HCT116 (cell line): ENCODE results near the gene PCCA. TPM values are rescaled to one million over a fixed set of nuclear protein-coding genes. Genes with fewer than 3 reads are reported as not detected.

ENCODE experiments used
- ATAC-seq: fragments of 200-7000 bp; cut with Tn5 transposase; 2 replicates; pipeline ENCODE4 v1.9.1; 2020; ENCODE audit warnings: mild to moderate bottlenecking, moderate library complexity
- BruUV-seq: library from RNA; stranded (reverse); fragments of 400-500 nt; replicated peaks from 2 replicates; lab custom pipeline; 2021; lab: Mats Ljungman, UMichigan
- CTCF ChIA-PET: fragments of 300-600 bp; sonication (Branson Sonifier 250); formaldehyde crosslinking; loops from one replicate; lab custom pipeline; 2021; ENCODE audit warnings: antibody characterized with exemption; lab: Charles Lee
- POLR2A ChIA-PET: fragments of 300-600, 350-600 bp; sonication (Branson Sonifier 250); formaldehyde crosslinking; loops from one replicate; lab custom pipeline; 2021; ENCODE audit warnings: antibody characterized with exemption; lab: Charles Lee
- RAD21 ChIA-PET, 2 experiments: fragments of 300-600 bp; sonication (Branson Sonifier 250); formaldehyde crosslinking; loops; one replicate each; lab custom pipeline; 2023; ENCODE audit warnings: low total read pairs in 2 of 2; ENCODE audit not compliant: uncharacterized antibody in 2 of 2, unreplicated experiment in 2 of 2, low non-redundant PET in 1 of 2; lab: Charles Lee
- DNase-seq: peaks from one replicate; pipeline ENCODE4 v3.0.0-alpha.2; 2010; ENCODE audit warnings: low read depth, low spot score
- H2AFZ ChIP-seq: fragments of 200-600 bp; shearing (Covaris generic), sonication (generic); 2 replicates; pipeline ENCODE4 v1.6.1; 2017; ENCODE audit warnings: low read depth, mixed run types, mixed read lengths, antibody characterized with exemption, low read length; ENCODE audit not compliant: poor library complexity, severe bottlenecking
- H3K27ac ChIP-seq: 2 replicates; pipeline ENCODE4 v1.5.1; 2012; ENCODE audit warnings: low read depth, low read length
- H3K27me3 ChIP-seq: fragments of 200-600 bp; sonication (generic); 2 replicates; pipeline ENCODE4 v1.6.1; 2016; ENCODE audit warnings: mixed run types, low read length, mixed read lengths; ENCODE audit not compliant: insufficient read depth
- H3K36me3 ChIP-seq, 2 experiments: fragments of 200-500 bp in 1 of 2; fragments of 200-600 bp in 1 of 2; sonication (Bioruptor generic) in 1 of 2; sonication (generic) in 1 of 2; 2 replicates each; pipeline versions ENCODE4 v1.5.1 to v1.6.1; 2014 to 2016; ENCODE audit warnings: low read length in 2 of 2, inconsistent platforms in 1 of 2, mixed read lengths in 1 of 2, mixed run types in 1 of 2; ENCODE audit not compliant: insufficient read depth in 2 of 2, control insufficient read depth in 1 of 2
- H3K4me1 ChIP-seq, 2 experiments: fragments of 200-600 bp in 1 of 2; sonication (generic) in 1 of 2; 2 replicates each; pipeline versions ENCODE4 v1.5.1 to v1.6.1; 2012 to 2017; ENCODE audit warnings: low read length in 2 of 2, inconsistent platforms in 1 of 2, mild to moderate bottlenecking in 1 of 2, mixed read lengths in 1 of 2, mixed run types in 1 of 2, moderate library complexity in 1 of 2; ENCODE audit not compliant: insufficient read depth in 2 of 2, control insufficient read depth in 1 of 2
- H3K4me2 ChIP-seq: fragments of 200-600 bp; sonication (generic); 2 replicates; pipeline ENCODE4 v1.6.1; 2017; ENCODE audit warnings: mixed run types, low read length, mixed read lengths
- H3K4me3 ChIP-seq, 2 experiments: fragments of 200-600 bp in 1 of 2; sonication (generic) in 1 of 2; replicated peaks in 1 of 2; 2 replicates each; pipeline ENCODE4 v1.5.1; 2011 to 2016; ENCODE audit warnings: low read length in 2 of 2, control low read depth in 1 of 2, low read depth in 1 of 2, mild to moderate bottlenecking in 1 of 2, mixed read lengths in 1 of 2, mixed run types in 1 of 2
- H3K79me2 ChIP-seq: fragments of 200-600 bp; sonication (generic); 2 replicates; pipeline ENCODE4 v1.6.1; 2017; ENCODE audit warnings: mild to moderate bottlenecking, mixed run types, low read length, moderate library complexity, mixed read lengths; ENCODE audit not compliant: insufficient read depth
- H3K9ac ChIP-seq: fragments of 200-600 bp; sonication (generic); 2 replicates; pipeline ENCODE4 v1.6.1; 2016; ENCODE audit warnings: low read length, mixed read lengths
- H3K9me2 ChIP-seq: fragments of 200-600 bp; sonication (generic), shearing (Covaris generic); 2 replicates; pipeline ENCODE4 v1.6.1; 2017; ENCODE audit warnings: mixed run types, mild to moderate bottlenecking, moderate library complexity; ENCODE audit not compliant: insufficient read depth
- H3K9me3 ChIP-seq, 2 experiments: fragments of 200-500 bp in 1 of 2; fragments of 200-600 bp in 1 of 2; sonication (Bioruptor generic) in 1 of 2; sonication (generic) in 1 of 2; 2 replicates each; pipeline ENCODE4 v1.6.1; 2014 to 2017; ENCODE audit warnings: low read length in 2 of 2, mixed read lengths in 2 of 2, inconsistent platforms in 1 of 2, low read depth in 1 of 2, mild to moderate bottlenecking in 1 of 2, mixed run types in 1 of 2, moderate library complexity in 1 of 2; ENCODE audit not compliant: control insufficient read depth in 1 of 2, insufficient read depth in 1 of 2
- H4K20me1 ChIP-seq: fragments of 200-600 bp; sonication (generic), shearing (Covaris generic); 2 replicates; pipeline ENCODE4 v1.6.1; 2017; ENCODE audit warnings: mixed run types, mild to moderate bottlenecking, moderate library complexity; ENCODE audit not compliant: insufficient read depth
- CBX3 ChIP-seq: IDR thresholded peaks from 2 replicates; pipeline ENCODE4 v1.6.1; 2012; ENCODE audit warnings: low read depth
- CEBPB ChIP-seq: IDR thresholded peaks from 2 replicates; pipeline ENCODE4 v1.6.1; 2012; ENCODE audit warnings: low read depth
- EGR1 ChIP-seq: IDR thresholded peaks from 2 replicates; pipeline ENCODE4 v1.6.1; 2012; ENCODE audit warnings: low read depth
- JUND ChIP-seq: IDR thresholded peaks from 2 replicates; pipeline ENCODE4 v1.6.1; 2012
- POLR2AphosphoS5 ChIP-seq: IDR thresholded peaks from 2 replicates; pipeline ENCODE4 v1.6.1; 2011; ENCODE audit warnings: mild to moderate bottlenecking, low read depth, low read length, moderate library complexity
- SP1 ChIP-seq: IDR thresholded peaks from 2 replicates; pipeline ENCODE4 v1.6.1; 2012; ENCODE audit warnings: low read depth
- YY1 ChIP-seq: IDR thresholded peaks from 2 replicates; pipeline ENCODE4 v1.6.1; 2011; ENCODE audit warnings: low read length, low read depth, moderate library complexity, mild to moderate bottlenecking; ENCODE audit not compliant: insufficient replicate concordance; ENCODE audit errors: extremely low read depth
- ZFX ChIP-seq: fragments of 450-650 bp; IDR thresholded peaks from 2 replicates; pipeline ENCODE4 v1.6.1; 2017
- ZNF274 ChIP-seq: fragments of 200-500 bp; sonication (Bioruptor generic); IDR thresholded peaks from 2 replicates; pipeline ENCODE4 v1.6.1; 2014; ENCODE audit warnings: mild to moderate bottlenecking, low read depth, low read length, inconsistent platforms
- intact Hi-C: fragments of 100-400 bp; cut with micrococcal nuclease; formaldehyde crosslinking; loops from 2 replicates; pipeline ENCODE4 v1.10.0; 2022
- total RNA-seq: library from RNA; stranded (reverse); gene quantifications from one replicate; pipeline ENCODE4 v1.2.1, GENCODE V29; 2021; ENCODE audit not compliant: unreplicated experiment
- TF ChIP-seq, protein P1 (sequence below), 3 experiments: fragments of 200-600 bp in 1 of 3; sonication (generic) in 1 of 3; IDR thresholded peaks in 2 of 3; conservative IDR thresholded peaks in 1 of 3; 2 replicates each; pipeline ENCODE4 v1.5.1; 2012 to 2017; ENCODE audit warnings: low read depth in 2 of 3, low read length in 2 of 3, antibody characterized with exemption in 1 of 3, borderline replicate concordance in 1 of 3, control low read depth in 1 of 3, mild to moderate bottlenecking in 1 of 3, mixed read lengths in 1 of 3, mixed run types in 1 of 3, moderate library complexity in 1 of 3; ENCODE audit not compliant: insufficient read depth in 1 of 3
- TF ChIP-seq, protein P2 (sequence below): IDR thresholded peaks from 2 replicates; pipeline ENCODE4 v1.6.1; 2012

The PCCA gene
- total RNA-seq, 1 experiment from 2014 or later: 23.0 TPM

DNA sequence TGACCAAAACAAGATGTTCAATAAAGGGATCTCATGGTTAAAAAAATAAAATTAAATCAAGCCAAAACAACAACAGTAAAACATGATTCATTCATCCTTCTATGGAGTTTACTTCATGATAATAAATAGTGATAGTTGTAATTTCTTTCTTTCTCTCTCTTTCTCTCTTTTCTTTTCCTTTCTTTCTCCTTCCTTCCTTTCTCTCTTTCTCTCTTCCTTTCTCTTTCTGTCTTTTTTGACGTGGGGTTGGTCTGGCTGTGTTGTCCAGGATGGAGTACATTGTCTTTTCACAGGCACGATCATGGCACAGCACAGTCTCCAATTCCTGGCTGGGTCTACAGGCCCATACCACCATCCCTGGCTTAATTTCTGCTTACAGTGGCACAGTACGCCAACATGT lies 29.1 kb upstream of the PCCA start:
- no peaks in the 10 kb centered on the region for H3K4me1 ChIP-seq
- H3K36me3 ChIP-seq: no peaks in the 10 kb centered on the region
- ATAC-seq (no peak), DNase-seq (no peak)
- no peak overlapping the region for H3K9ac ChIP-seq
- H3K4me2 ChIP-seq: no peak overlapping the region
- RAD21 ChIA-PET: no interaction called here
- no peak for TF ChIP-seq CEBPB
- H3K79me2 ChIP-seq: no peaks in the 10 kb centered on the region
- no peak overlapping the region for H3K4me3 ChIP-seq
- intact Hi-C loops: no loop called here
- H2AFZ ChIP-seq: no peak overlapping the region
- BruUV-seq: no TSS peak
- POLR2A ChIA-PET: no interaction called here
- H3K27me3 ChIP-seq: no peaks in the 10 kb centered on the region
- H4K20me1 ChIP-seq: no peaks in the 10 kb centered on the region
- CTCF ChIA-PET: no interaction called here
- no peak overlapping the region for H3K27ac ChIP-seq
- H3K9me3 ChIP-seq: no peaks in the 10 kb centered on the region
- no peaks in the 10 kb centered on the region for H3K9me2 ChIP-seq

DNA sequence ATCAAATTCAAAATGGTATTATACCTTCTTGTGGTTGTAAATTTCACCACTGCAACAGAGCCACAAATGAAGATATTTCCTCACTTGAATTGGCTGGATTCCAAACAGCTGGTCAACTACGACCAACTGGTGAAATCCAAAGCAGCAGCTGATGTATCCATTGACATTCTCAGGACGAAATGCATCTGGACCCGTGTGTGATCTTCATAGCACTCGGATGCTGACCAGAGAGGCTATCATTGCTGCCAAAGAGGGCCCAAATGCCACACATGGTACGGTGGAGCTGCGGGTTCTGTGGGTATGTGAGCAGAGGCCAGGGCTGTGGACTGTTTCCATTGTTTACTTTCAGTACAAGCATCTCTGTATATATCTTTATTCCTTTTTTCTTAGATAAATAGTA lies 25.6 kb upstream of the PCCA start:
- Histone ChIP-seq H3K9me2 (no peaks in the 10 kb centered on the region), H3K4me3 (no peak overlapping the region), H3K27ac (no peak overlapping the region), H3K4me1 (no peaks in the 10 kb centered on the region), H3K9ac (no peak overlapping the region), H3K79me2 (no peaks in the 10 kb centered on the region), H3K36me3 (no peaks in the 10 kb centered on the region), H3K4me2 (no peak overlapping the region), H3K9me3 (no peaks in the 10 kb centered on the region), H2AFZ (no peak overlapping the region), H4K20me1 (no peaks in the 10 kb centered on the region), H3K27me3 (no peaks in the 10 kb centered on the region)
- ATAC-seq: no peak
- intact Hi-C loops: no loop called here
- CTCF ChIA-PET: no interaction called here
- no peak for DNase-seq
- POLR2A ChIA-PET: no interaction called here
- no TSS peak for BruUV-seq
- RAD21 ChIA-PET: no interaction called here
- TF ChIP-seq POLR2AphosphoS5 (no peak), SP1 (no peak), CBX3 (no peak), YY1 (no peak), ZFX (no peak), EGR1 (no peak), ZNF274 (no peak), CEBPB (no peak), JUND (no peak)
- TF ChIP-seq, protein P1, sequence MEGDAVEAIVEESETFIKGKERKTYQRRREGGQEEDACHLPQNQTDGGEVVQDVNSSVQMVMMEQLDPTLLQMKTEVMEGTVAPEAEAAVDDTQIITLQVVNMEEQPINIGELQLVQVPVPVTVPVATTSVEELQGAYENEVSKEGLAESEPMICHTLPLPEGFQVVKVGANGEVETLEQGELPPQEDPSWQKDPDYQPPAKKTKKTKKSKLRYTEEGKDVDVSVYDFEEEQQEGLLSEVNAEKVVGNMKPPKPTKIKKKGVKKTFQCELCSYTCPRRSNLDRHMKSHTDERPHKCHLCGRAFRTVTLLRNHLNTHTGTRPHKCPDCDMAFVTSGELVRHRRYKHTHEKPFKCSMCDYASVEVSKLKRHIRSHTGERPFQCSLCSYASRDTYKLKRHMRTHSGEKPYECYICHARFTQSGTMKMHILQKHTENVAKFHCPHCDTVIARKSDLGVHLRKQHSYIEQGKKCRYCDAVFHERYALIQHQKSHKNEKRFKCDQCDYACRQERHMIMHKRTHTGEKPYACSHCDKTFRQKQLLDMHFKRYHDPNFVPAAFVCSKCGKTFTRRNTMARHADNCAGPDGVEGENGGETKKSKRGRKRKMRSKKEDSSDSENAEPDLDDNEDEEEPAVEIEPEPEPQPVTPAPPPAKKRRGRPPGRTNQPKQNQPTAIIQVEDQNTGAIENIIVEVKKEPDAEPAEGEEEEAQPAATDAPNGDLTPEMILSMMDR (IDR thresholded peaks at IDR 0.05 in 2 of 3, conservative IDR thresholded peaks at IDR 0.05 in 1 of 3; ENCODE audit: borderline replicate concordance in 1 of 3, insufficient read depth in 1 of 3, low read depth in 2 of 3, low read length in 2 of 3): no peak
- TF ChIP-seq, protein P2, sequence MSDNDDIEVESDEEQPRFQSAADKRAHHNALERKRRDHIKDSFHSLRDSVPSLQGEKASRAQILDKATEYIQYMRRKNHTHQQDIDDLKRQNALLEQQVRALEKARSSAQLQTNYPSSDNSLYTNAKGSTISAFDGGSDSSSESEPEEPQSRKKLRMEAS: no peak
